HepG2 (cell line): ENCODE results near the gene C2orf81. TPM values are rescaled to one million over a fixed set of nuclear protein-coding genes. Genes with fewer than 3 reads are reported as not detected.

Source experiments
- AGO2 ChIP-seq: fragments of 200-400 bp; formaldehyde crosslinking; optimal IDR thresholded peaks from 2 replicates; pipeline ENCODE3; 2017; ENCODE audit warnings: mild to moderate bottlenecking, low read depth, low read length, moderate library complexity
- DNMT3B ChIP-seq: conservative IDR thresholded peaks from 2 replicates; pipeline ENCODE4 v1.6.1; 2016; ENCODE audit warnings: missing biosample characterization, control low read depth
- HMG20B ChIP-seq: conservative IDR thresholded peaks from 2 replicates; pipeline ENCODE4 v1.6.1; 2016; ENCODE audit warnings: missing genetic modification reagents, missing compliant biosample characterization
- HOXA5 ChIP-seq: sonication (generic); formaldehyde crosslinking; IDR thresholded peaks from 2 replicates; pipeline ENCODE4 v1.4.0; 2020; ENCODE audit warnings: missing genetic modification reagents
- MBD4 ChIP-seq: IDR thresholded peaks from 2 replicates; pipeline ENCODE4 v1.6.1; 2012; ENCODE audit warnings: low read length, inconsistent platforms, borderline replicate concordance
- NR1H2 ChIP-seq: sonication (generic); formaldehyde crosslinking; IDR thresholded peaks from 2 replicates; pipeline ENCODE4 v1.8.1; 2022; ENCODE audit warnings: low read depth, missing genetic modification reagents, borderline replicate concordance
- NR3C1 ChIP-seq: sonication (generic); formaldehyde crosslinking; IDR thresholded peaks from 2 replicates; pipeline ENCODE4 v1.4.0; 2020; ENCODE audit warnings: missing genetic modification reagents
- PPARG ChIP-seq: conservative IDR thresholded peaks from 2 replicates; pipeline ENCODE4 v1.6.1; 2016; ENCODE audit warnings: missing biosample characterization, missing genetic modification reagents
- REL ChIP-seq: sonication (generic); formaldehyde crosslinking; conservative IDR thresholded peaks from 2 replicates; pipeline ENCODE4 v1.8.0; 2022; ENCODE audit warnings: mild to moderate bottlenecking, missing genetic modification reagents, moderate library complexity
- RXRB ChIP-seq: IDR thresholded peaks from 2 replicates; pipeline ENCODE4 v1.6.1; 2016; ENCODE audit warnings: borderline replicate concordance, missing genetic modification reagents, missing compliant biosample characterization
- TP53 ChIP-seq: sonication (generic); formaldehyde crosslinking; conservative IDR thresholded peaks from 2 replicates; pipeline ENCODE4 v1.4.0; 2020; ENCODE audit warnings: missing genetic modification reagents
- TRIM24 ChIP-seq: sonication (generic); formaldehyde crosslinking; IDR thresholded peaks from 2 replicates; pipeline ENCODE4 v1.8.0; 2022; ENCODE audit warnings: mild to moderate bottlenecking, missing genetic modification reagents
- ZBTB33 ChIP-seq: sonication (generic); formaldehyde crosslinking; IDR thresholded peaks from 2 replicates; pipeline ENCODE4 v1.4.0; 2020; ENCODE audit warnings: missing genetic modification reagents
- ZMAT5 ChIP-seq: sonication (generic); formaldehyde crosslinking; IDR thresholded peaks from 2 replicates; pipeline ENCODE4 v1.5.0; 2020; ENCODE audit warnings: mild to moderate bottlenecking, low read depth, missing genetic modification reagents, borderline replicate concordance
- ZNF12 ChIP-seq: sonication (generic); formaldehyde crosslinking; IDR thresholded peaks from 2 replicates; pipeline ENCODE4 v1.5.0; 2020; ENCODE audit warnings: missing genetic modification reagents
- ZNF124 ChIP-seq: sonication (generic); formaldehyde crosslinking; IDR thresholded peaks from 2 replicates; pipeline ENCODE4 v1.4.0; 2020; ENCODE audit warnings: missing genetic modification reagents
- ZNF225 ChIP-seq: sonication (generic); formaldehyde crosslinking; IDR thresholded peaks from 2 replicates; pipeline ENCODE4 v1.4.0; 2020; ENCODE audit warnings: mild to moderate bottlenecking, missing genetic modification reagents
- ZNF296 ChIP-seq: sonication (generic); formaldehyde crosslinking; conservative IDR thresholded peaks from 2 replicates; pipeline ENCODE4 v1.5.0; 2020; ENCODE audit warnings: mild to moderate bottlenecking, missing genetic modification reagents
- ZNF430 ChIP-seq: sonication (generic); formaldehyde crosslinking; IDR thresholded peaks from 2 replicates; pipeline ENCODE4 v1.9.0; 2021; ENCODE audit warnings: mild to moderate bottlenecking, missing genetic modification reagents
- polyA plus RNA-seq, 8 experiments: library from polyadenylated mRNA; depleted of rRNA in 3 of 8; stranded (reverse) in 7 of 8; unstranded in 1 of 8; fragments of >200 nt; fragmentation: Illumina TruSeq in 4 of 8; extraction: Trizol in 4 of 8; gene quantifications; 2 replicates each; pipeline versions ENCODE4 v1.2.1 to v1.2.3, GENCODE V29; 2011 to 2016; ENCODE audit warnings: low read depth in 4 of 8, missing spikeins in 1 of 8, mixed read lengths in 1 of 8; ENCODE audit not compliant: insufficient read depth in 1 of 8
- total RNA-seq, 5 experiments: library from RNA; depleted of rRNA; stranded (reverse); fragments of >200 nt; fragmentation: Illumina TruSeq; extraction: Trizol; gene quantifications; 2 replicates each; pipeline ENCODE4 v1.2.3, GENCODE V29; 2016; ENCODE audit warnings: low read depth in 1 of 5
- TF ChIP-seq, protein P1 (sequence below): sonication (generic); formaldehyde crosslinking; IDR thresholded peaks from 2 replicates; pipeline ENCODE4 v1.4.0; 2020; ENCODE audit warnings: mild to moderate bottlenecking, missing genetic modification reagents
- TF ChIP-seq, protein P2 (sequence below): sonication (generic); formaldehyde crosslinking; IDR thresholded peaks from 2 replicates; pipeline ENCODE4 v1.4.0; 2020; ENCODE audit warnings: mild to moderate bottlenecking, missing genetic modification reagents

C2orf81 gene
- total and polyA plus RNA-seq, 2 of the 13 experiments (the other 11 are each of a cell fraction or from before 2014, with no cell fraction given), result 0.15 to 0.17 TPM

DNA sequence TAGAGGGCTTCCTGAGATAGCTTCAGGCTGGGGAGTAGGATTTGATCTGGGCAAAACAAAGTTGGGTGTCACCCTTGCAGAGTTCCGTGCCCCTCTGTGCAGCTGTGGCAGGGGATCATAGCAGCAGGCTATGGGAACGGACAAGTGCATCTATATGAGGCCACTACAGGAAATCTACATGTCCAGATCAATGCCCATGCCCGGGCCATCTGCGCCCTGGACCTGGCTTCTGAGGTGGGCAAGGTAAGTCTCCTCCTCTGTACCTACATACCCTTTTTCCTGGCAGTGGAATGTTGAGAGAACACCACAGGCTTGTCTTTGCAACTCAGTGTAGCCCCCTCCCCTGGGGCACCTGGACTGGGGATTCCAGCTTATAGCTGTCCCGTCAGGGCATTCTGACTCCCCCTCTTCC, 3.6 kb upstream of the C2orf81 start (continued):
- TF ChIP-seq, protein P1, sequence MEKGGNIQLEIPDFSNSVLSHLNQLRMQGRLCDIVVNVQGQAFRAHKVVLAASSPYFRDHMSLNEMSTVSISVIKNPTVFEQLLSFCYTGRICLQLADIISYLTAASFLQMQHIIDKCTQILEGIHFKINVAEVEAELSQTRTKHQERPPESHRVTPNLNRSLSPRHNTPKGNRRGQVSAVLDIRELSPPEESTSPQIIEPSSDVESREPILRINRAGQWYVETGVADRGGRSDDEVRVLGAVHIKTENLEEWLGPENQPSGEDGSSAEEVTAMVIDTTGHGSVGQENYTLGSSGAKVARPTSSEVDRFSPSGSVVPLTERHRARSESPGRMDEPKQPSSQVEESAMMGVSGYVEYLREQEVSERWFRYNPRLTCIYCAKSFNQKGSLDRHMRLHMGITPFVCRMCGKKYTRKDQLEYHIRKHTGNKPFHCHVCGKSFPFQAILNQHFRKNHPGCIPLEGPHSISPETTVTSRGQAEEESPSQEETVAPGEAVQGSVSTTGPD, result no peak
- no peak for TF ChIP-seq ZNF430
- no peak for TF ChIP-seq RXRB (CRISPR knock-in tag)
- no peak for TF ChIP-seq NR3C1 (CRISPR knock-in tag)
- TF ChIP-seq ZNF225 (CRISPR knock-in tag), result no peak
- no peak for TF ChIP-seq ZBTB33 (CRISPR knock-in tag)
- no peak for TF ChIP-seq TRIM24
- peak; percentile 67; the same call in 1 of the 2 replicates for TF ChIP-seq DNMT3B (CRISPR knock-in tag)
- TF ChIP-seq PPARG (CRISPR knock-in tag), result no peak
- peak; percentile 33; the same call in 1 of the 2 replicates for TF ChIP-seq MBD4
- no peak for TF ChIP-seq NR1H2 (CRISPR knock-in tag)
- no peak for TF ChIP-seq HMG20B (CRISPR knock-in tag)
- no peak for TF ChIP-seq HOXA5 (CRISPR knock-in tag)
- TF ChIP-seq ZNF124 (CRISPR knock-in tag), result no peak
- TF ChIP-seq ZMAT5 (CRISPR knock-in tag), result no peak
- no peak for TF ChIP-seq ZNF12 (CRISPR knock-in tag)
- no peak for TF ChIP-seq ZNF296
- no peak for TF ChIP-seq TP53 (CRISPR knock-in tag)
- TF ChIP-seq REL (CRISPR knock-in tag), result no peak
- TF ChIP-seq, protein P2, sequence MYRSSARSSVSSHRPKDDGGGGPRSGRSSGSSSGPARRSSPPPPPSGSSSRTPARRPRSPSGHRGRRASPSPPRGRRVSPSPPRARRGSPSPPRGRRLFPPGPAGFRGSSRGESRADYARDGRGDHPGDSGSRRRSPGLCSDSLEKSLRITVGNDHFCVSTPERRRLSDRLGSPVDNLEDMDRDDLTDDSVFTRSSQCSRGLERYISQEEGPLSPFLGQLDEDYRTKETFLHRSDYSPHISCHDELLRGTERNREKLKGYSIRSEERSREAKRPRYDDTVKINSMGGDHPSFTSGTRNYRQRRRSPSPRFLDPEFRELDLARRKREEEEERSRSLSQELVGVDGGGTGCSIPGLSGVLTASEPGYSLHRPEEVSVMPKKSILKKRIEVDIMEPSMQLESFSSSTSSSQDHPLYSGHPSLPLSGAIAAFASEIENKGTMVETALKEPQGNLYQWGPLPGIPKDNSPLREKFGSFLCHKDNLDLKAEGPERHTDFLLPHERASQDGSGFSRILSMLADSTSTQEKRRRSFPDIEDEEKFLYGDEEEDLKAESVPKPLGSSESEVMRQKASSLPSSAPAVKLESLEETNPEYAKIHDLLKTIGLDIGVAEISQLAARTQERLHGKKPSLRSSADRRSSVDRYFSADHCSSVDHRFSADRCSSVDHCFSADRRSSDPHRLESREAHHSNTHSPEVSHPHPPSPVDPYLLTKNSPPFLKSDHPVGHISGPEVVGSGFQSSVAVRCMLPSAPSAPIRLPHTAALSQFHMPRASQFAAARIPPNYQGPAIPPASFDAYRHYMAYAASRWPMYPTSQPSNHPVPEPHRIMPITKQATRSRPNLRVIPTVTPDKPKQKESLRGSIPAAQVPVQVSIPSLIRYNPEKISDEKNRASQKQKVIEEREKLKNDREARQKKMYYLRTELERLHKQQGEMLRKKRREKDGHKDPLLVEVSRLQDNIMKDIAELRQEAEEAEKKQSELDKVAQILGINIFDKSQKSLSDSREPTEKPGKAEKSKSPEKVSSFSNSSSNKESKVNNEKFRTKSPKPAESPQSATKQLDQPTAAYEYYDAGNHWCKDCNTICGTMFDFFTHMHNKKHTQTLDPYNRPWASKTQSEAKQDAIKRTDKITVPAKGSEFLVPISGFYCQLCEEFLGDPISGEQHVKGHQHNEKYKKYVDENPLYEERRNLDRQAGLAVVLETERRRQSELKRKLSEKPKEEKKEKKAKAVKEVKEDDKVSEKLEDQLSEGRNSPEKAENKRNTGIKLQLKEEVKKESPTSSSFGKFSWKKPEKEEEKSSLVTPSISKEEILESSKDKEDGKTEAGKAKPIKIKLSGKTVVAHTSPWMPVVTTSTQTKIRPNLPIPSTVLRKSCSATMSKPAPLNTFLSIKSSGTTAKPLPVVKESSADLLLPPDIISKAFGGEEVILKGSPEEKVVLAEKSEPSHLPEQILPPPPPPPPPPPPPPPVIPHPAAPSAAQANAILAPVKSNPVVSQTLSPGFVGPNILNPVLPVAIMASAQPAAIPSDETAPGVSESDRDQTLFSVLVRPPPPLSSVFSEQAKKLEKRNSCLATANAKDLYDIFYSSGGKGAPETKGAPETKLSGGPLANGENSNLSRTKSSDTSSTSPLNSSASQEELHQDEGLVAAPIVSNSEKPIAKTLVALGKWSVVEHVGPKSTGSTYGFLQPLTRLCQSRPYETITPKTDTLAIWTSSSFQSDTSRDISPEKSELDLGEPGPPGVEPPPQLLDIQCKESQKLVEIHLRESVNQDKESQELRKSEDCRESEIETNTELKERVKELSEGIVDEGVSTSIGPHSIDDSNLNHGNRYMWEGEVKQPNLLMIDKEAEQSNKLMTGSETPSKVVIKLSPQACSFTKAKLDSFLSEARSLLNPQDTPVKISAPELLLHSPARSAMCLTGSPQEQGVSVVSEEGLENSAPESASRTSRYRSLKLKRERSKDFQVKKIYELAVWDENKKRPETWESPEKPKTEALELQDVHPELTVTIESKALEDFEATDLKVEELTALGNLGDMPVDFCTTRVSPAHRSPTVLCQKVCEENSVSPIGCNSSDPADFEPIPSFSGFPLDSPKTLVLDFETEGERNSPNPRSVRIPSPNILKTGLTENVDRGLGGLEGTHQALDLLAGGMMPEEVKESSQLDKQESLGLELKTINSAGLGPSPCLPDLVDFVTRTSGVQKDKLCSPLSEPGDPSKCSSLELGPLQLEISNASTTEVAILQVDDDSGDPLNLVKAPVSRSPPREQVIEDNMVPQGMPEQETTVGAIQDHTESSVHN (CRISPR knock-in tag), result no peak
- TF ChIP-seq AGO2, result peak; percentile 95
